NCI-H226 (cell line): ENCODE results near the gene CRPPA.

Source experiments
- DNase-seq: peaks from one replicate; pipeline ENCODE4 v3.0.0-alpha.2; 2015

The CRPPA gene

GRCh38 chr7:16422103-16422435, 731 bp upstream of the CRPPA start:
- DNase-seq, result no peak

- peak; percentile 91 for DNase-seq
Measured at GRCh38 chr7:16420649-16421332, 547 bp downstream of the CRPPA start.

DNA sequence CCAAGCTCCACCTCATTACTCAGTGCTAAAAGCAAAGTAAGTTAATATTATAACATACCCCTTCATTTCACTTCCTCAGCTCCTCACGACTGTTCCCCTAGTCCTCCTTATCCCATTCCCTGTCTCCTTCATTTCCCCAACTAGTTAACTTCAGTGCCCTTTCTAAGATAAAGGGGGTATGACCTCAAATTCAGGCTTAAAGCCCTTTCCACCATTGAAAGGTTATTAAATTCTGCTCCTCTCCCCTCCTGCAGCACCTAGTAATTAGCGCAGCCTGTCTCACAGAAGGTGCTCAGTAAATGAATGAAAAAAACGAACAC, 1.0 kb downstream of the CRPPA start:
- no peak for DNase-seq

GRCh38 chr7:16419859-16420258, 1.5 kb downstream of the CRPPA start:
- no peak for DNase-seq

DNA sequence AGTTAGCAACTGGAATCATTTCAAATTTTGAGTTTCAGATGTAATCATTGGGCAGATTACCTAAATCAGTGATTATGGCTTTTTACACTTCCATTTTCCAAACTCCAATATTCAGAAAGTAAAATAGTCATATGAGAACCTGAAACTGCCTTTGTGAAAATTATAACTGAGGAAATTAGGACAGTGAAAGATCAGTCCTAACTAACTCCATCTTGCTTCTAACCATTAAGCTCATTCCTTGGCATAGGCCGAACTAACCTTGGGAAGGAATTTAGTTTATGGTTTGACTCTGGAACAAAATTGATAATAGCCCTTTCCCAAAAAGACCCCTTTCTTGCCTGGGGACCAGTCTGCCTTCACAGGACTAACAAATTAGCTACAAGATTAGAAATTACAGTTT, 2.2 kb downstream of the CRPPA start:
- no peak for DNase-seq

DNA sequence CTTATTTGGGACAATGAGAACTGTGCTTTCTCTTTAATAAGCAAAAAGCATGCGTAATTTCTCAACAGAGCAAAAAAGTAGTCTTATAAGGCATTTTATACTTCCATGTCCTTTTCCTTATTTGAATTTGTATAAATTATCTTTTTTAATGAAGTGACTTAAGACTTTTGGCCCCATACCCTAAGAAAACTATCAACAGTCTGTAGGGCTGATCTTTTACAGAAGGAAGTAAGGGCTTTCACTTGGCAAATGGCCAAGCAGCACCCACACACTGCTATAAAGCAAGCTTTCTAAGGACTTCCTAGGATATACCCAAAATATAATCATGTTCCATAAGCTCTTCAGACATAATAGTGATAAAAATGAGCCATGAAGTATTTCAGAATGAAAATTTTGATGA, 3.4 kb downstream of the CRPPA start:
- no peak for DNase-seq

- DNase-seq, result peak; percentile 63
Measured at GRCh38 chr7:16416289-16417282, 4.8 kb downstream of the CRPPA start.

GRCh38 chr7:16412274-16413254, 8.8 kb downstream of the CRPPA start:
- DNase-seq, result no peak

- peak; percentile 63 for DNase-seq
Measured at GRCh38 chr7:16411391-16411790, 9.9 kb downstream of the CRPPA start.

DNA sequence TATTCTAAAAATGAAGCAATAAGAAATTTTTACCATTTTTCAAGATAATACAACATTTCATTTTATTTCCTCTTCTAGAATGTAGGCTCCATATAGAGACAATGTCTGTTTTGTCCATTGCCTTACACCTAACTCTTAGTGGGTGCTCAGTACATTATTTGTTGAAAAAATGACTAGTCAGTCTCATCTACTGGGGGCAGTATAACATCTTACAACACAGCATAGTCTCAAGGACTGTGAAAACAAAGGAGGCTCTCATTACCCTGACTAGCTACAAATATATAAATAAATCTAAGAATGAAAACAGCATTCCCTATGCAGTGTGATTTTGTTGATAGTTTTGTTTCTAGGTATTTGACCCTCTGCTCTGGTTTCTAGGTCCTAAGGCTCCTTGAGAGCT, 11.6 kb downstream of the CRPPA start:
- no peak for DNase-seq

DNA sequence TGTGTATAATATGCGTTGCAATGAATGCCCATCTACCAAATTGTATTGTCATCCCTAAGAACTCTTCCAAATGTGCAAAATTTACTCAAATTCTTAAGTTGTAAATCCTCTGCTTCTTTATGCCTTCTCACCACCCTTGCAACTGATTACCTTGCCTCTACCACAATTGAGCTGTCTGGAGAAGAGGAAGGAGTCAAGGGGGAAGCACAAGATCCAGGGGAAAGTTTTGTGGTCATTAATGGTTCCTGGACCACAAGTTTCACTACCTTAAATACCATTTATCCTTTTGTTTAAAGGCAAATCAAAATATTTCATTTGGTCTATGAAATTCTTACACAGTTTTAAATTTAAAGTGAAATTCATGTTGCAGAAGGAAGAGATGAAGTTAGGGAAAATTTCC, 16.7 kb downstream of the CRPPA start:
- no peak for DNase-seq

GRCh38 chr7:16403475-16403874, 17.9 kb downstream of the CRPPA start:
- no peak for DNase-seq

- DNase-seq, result no peak
Measured at GRCh38 chr7:16402940-16403339, 18.4 kb downstream of the CRPPA start.

- DNase-seq, result no peak
Measured at GRCh38 chr7:16402091-16402490, 19.2 kb downstream of the CRPPA start.

GRCh38 chr7:16400893-16401275, 20.5 kb downstream of the CRPPA start:
- DNase-seq, result no peak

DNA sequence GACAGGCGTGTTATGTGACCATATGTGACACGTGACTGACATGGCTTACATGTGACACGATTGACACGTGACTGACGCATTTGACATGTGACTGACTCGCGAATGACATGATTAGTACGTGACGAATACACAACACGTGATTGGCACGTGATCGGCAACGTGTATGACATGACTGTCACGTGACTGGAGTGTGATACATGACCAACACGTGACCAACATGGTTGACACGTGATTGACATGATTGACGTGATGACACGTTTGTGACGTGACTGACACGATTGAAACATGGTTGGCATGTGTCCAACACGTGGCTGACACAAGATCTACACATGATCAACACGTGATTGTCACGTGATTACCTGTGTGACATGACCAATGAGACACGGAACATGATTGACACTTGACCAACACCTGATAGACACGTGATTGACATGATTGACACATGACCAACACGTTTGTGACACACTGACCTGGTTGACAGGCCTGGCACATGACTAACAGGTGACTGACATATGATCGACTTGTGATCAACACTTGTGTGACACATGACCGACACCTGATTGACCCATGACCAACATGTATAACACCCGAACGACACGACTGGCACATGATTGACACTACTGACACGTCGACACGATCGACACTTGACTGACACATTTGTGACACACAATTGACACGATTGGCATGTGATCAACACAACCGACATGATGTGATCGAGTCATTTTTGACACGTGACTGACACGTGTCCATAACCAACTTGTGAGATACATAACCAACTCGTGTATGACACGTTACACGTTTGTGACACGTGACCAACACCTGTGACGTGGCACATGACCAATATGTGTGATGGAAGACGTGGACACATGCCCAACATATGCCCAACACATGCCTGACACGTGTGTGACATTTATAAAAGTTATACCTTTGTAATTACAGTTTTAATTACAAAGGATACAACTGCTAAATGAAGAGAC, 21.1 kb downstream of the CRPPA start:
- no peak for DNase-seq

- no peak for DNase-seq
Measured at GRCh38 chr7:16399265-16399831, 22.0 kb downstream of the CRPPA start.

DNA sequence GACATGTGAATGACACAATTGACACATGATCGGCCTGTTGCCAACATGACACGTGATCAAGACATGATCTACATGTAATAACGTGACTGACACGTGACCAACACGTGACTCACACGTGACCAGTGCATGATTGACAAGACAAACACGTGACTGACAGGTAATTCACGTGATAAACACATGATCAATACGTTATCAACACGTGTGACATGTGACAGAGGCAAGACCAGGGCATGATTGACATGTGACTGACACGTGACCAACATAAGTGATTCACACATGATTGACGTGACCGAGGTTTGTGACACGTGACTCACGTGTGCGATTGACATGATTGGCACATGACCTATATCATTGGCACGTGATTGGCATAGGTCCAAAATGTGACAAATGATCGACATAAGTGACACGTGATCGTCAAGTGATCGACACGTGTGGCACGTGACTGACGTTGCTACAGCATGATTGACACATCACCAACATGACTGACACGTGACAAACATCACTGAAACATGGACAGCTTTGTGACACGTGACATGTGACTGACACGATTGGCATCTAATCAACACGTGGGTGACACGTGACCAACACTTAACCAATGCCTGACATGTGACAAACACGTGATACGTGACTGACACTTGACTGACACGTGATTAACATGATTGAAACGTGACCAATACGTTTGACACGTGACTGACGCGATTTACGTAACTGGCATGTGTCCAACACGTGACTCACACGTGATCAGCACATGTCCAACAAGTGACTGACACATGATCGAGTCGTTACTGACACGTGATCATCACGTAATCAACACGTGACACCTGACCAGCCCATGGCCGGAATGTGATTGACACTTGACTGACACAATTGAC, 23.0 kb downstream of the CRPPA start:
- no peak for DNase-seq

DNA sequence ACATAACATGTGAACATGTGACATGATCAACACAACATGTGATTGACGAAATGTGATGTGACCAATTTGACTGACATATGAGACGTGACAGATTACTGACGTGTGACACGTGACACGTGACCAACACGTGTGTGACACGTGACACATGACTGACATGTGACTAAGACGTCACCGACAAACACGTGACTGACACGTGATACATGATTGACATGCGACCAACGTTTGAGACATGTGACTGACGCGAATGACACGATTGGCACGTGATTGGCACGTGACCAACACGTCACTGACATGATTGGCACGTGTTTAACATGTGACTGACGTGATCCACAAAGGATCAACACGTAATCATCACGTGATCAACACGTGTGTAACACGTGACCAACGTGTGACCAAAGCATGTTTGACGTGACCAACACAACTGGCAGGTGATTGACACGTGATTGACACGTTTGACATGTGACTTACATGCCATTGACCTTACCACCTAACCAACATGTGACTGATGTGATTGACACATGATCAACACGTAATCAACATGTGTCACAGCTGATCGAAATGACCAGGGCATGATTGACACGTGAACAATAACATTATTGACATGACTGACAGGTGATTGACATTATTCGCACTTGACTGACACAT, 23.7 kb downstream of the CRPPA start:
- no peak for DNase-seq
